Measurements from ENCODE around the gene STX11.

The STX11 gene

DNA sequence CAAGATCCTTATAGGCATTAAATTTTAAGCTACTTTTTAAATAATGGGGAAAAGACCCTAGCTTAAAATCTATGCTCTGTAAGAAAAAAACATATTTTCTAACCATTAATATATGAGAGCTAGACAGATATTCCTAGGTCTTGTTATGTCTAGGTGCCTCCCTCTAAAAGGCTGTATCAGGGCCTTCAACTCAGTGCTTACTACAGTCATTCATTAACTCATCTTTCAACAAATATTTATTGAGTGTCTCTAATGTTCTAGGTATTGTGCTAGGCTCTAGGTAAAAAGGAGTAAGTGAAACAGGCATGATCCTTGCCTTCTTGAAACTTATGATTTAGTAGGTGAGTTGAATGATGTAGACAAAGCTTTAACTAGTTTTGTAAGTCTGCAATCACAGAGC is 6.4 kb upstream of the STX11 start:
- no peak for DNase-seq

DNA sequence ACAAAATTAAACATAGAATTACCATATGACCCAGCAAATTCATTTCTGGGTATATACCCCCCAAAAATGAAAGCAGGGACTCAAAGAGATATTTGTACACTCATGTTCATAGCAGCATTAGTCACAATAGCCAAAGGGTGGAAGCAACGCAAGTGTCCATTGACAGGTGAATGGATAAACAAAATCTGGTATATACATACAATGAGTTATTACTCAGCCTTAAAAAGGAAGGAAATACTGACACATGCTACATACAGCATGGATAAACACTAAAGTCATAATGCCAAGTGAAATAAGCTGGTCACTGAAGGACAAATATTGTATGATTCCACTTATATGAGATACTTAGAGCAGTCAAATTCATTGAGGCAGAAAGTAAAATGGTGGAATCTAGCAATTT is 5.3 kb upstream of the STX11 start:
- no peak for DNase-seq

DNA sequence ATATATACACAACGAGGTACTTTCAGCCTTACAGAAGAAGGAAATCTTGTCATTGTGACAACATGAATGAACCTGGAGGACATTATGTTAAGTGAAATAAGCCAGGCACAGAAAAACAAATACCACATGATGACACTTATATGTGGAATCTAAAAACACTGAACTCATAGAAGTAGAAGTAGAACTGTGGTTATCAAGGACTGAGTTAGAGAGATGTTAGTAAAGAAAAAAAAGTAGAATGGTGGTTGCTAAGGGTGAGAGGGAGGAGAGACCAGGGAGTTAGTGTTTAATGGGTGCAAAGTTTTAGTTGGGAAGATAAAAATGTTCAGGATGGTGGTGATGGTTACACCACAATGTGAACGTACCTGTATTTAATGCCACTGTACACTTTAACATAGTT is 4.8 kb upstream of the STX11 start:
- DNase-seq: no peak

DNA sequence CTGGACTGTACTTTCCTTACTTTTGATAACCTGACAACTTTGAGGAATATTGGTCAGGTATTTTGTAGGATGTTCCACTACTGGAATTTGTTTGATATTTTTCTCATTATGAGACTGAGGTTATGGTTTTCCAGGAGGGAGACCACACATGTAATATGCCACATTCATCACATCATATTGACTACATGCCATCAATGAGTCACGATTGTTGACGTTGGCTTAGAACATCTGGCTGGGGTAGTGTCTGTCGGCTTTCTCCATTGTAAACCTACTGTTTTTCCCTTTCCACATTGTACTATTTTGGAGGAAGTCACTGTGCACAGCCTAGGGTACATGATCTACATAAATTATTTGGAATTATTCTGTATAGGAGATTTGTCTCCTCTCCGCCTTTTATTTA is 1.4 kb upstream of the STX11 start:
- no peak for DNase-seq

DNA sequence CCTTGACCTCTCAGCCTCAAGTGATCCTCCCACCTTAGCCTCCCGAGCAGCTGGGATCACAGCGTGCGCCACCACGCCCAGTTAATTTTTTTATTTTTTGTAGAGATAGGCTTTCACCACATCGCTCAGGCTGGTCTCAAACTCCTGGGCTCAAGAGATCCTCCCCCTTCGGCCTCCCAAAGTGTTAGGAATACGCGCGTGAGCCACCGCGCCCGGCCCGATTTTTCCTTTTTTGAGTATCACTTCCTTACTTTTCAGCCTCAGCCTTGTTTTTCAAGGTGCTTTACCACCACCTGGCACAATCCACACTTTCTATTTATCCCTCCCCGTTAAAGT is 791 bp upstream of the STX11 start:
- DNase-seq: no peak

DNA sequence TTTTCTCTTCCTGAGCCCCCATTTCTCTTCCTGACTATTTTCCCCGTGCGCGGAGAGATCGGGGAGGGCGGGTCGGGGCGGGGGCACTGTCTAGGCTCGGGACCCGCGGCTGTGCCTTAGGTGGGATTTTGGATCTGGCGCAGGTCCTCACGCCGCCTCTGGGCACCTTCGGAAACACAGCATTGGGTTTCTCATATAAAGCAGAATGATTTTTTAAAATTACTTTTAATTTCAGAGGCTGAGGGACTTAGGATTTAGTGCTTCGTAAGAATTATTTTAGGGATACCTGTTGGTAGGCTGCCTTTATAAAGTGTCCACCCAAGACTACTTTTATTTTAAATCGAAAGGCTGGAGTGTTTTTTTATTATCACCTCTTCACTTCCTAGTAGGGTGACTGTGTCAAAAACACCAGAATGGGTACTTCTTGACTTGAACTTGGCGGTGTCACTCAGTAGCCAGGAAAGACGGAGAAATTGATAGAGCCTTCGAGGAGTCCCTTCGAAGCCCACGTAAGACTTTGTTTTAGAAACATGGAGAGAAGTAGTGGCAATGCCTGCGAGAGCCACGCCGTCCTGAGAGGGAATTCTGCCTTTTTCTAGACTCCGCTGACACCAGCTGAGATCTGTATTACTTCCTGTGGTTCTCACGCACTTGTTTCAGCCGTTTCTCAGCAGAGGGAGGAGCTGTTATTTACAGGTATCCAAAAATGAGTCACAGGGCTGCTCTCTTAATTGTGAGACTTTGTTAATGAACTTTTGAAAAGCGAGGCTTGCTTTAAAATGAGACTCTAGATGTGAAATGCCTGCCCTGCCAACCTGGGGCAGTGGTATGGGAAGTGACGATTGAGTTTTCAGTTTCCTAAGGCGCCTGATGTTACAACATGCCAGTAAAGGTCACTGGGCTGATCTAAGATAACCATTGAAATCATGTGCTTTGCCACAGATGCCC is 667 bp downstream of the STX11 start:
- no peak for DNase-seq

DNA sequence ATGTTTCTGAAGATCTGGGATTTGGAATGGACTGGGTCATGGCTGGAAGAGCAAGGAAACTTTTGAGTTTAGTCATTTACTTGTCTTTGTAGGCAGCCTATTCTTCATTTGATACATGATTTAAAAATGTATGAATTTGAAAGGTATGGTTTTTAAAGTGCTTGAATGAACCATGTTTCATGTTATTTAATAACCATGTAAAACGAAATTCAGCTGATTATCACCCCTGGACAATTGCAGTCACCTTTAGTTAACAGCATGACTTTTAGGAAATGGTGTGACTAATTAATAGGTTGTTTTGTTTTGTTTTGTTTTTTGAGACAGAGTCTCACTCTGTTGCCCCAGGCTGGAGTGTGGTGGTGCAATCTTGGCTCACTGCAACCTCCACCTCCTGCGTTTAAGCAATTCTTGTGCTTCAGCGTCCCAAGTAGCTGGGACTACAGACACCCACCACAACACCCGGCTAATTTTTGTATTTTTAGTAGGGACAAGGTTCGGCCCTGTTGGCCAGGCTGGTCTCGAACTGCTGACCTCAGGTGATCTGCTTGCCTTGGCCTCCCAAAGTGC is 2.1 kb downstream of the STX11 start:
- no peak for DNase-seq

DNA sequence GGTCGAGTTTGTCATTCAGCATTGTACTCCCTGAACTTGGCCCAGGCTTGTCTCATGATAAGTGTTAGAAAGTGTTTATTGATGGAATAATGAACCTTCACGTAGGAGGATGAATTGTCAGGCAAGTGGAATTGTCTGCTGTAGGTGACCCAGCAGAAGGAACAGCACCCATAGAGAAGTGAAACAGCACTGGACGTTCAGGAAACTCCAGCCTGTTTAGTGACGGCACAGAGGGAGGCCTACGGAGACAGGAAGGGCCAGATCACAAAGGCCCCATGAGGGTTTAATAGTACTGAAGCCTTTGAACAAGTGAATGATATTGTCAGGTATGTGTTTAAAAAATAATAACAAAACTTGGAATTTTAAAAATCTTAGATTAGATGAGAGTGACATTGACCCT is 2.9 kb downstream of the STX11 start:
- DNase-seq: peak; percentile 9

DNA sequence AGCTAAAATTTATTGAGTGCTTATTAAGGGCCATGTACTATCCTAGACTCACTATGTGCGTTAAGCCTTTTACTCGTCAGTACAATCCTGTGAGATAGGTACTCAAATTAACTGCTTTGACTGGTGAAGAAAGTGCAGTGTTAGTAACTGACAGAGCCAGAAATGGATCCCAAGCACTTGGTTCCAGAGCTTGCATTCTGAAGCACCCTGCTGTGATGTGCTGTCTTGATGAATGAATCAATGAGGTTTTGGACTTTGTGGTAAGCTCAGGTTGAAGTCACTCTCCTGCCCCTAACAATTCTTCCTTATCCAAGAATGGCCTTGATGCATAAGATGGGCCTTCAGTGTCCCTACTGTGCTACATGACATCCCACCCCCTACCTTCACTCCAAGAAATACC is 3.7 kb downstream of the STX11 start:
- DNase-seq: no peak

DNA sequence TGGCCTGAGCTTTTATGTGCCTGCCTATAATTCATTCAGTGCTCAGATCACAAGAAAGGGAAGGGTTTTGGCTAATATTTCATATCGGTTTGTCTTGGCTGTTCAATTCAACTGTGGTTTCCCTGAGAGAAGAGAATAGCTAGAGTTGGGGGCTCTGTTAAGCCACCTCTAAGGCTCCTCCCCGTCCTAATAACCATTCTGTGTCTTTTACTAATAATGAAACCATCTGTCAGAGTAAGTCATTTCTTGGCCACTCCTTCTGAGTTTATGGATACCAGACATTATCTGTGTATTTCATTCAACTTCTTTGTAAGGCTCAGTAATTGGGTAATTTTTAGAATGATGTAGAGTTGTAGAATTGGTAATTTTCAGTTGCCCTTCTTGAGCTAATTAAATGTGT is 5.2 kb downstream of the STX11 start:
- no peak for DNase-seq

DNA sequence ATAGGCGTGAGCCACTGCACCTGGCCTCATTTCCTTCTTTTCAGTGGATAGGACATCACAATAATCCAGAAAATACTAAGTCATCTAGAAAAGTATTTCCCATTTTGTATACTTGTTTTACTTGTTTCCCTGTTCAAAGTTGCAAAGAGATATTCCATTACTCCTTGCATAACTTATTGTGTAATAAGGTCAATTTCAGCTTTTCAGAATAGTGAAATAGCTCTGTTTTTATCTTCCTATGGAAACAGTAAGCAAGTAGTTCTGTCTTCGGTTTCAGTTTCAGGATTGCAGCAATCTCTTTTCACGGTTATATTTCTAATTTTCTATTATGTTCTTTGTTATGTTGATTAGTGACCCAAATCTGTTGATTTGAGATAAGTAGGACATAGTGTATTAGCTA is 6.0 kb downstream of the STX11 start:
- DNase-seq: no peak

DNA sequence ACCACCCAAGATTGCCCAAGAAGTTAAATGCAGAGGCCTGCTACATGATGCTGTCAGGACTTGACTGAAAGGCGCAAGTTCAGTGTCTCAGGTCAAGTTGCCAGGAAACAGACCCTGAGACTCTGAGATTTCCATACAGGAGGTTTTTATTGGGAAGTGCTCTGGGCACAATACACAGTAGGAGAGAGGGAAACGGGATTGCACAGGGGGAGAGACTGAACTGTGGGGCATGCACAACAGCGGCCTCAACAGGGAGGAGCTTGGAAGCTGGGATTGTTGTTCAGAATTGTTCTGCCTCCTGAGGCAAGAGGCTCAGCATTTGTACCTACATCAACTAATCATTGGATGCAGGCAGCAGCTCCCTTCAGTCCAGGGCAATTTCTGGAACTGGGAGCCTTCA is 6.7 kb downstream of the STX11 start:
- no peak for DNase-seq

DNA sequence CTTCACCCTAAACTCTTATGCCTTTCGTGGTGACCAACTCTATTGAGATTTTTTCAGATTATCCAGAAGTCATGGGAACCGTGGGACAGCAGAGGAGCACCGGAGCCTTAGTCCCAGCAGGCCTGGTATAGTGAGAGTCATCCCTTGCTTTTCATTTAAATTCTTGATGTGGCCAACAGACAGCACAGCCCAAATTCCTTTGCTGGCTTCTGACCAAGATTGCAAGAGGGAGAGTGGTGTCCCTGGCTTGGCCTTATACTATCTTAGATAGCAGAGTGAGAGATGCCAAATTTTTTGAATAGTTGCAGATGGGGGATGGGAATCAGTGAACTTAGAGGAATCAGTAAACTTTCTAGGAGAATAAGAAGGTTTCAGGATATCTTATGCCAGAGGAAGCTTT is 7.8 kb downstream of the STX11 start:
- no peak for DNase-seq

DNA sequence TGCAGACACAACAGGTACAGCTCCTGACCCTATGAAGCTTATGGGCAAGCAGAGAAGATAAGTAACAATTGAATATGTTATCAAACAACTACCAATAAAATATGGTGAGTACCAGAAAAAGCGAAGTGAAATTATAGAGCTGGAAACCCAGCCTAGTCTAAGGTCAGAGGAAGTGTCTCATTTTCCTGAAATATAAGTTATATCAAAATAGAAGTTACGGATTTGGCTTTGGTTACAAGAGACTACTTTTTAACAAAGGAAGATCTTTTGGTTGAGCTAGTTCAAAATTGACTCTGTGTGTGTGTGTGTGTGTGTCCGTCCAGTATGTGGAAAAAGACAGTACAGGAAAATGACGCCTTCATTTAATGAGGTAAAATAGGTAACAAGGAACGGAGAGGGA is 8.9 kb downstream of the STX11 start:
- DNase-seq: no peak

DNA sequence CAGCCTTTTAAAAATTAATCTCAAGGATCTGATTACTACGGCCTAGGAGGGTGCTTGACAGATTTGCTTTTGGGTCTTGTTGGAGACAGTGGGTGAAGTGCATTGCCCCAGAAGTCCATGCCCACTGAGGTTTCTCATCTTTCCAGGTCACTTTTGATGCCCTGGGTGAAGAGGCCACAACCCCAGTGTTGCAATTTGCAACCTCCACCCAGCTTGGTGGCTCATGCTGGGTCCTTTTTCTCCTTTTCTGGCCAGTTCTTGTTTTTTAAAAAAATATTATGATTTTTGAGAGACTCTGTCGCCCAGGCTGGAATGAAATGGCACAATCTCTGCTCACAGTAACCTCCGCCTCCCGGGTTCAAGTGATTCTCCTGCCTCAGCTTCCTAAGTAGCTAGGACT is 9.4 kb downstream of the STX11 start:
- no peak for DNase-seq

DNA sequence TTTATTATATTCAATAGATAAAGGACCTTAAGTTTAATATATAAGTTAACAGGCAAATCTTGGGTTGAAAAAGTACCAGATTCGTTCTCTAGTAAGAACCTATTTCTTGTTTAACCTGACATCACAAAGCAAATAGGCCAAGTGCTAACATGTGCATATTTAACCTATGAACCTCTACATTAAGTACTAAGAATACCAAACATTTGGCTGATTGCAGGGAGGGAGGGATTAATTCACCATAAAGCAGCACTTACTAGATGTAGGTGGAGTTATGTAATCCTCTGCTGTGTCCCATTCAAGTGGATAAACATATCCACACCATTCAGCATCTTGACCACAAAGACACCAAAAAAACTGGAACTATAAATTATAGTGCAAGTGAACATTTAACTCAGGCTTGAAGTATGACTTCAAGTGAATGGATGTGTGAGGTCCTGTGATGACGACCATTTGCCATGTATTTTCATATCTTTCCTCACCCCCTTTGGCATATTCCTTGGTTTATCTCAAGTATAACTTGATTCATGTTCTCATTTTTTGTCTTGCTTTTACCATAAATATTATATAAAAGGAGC is 10.2 kb downstream of the STX11 start:
- DNase-seq: no peak

DNA sequence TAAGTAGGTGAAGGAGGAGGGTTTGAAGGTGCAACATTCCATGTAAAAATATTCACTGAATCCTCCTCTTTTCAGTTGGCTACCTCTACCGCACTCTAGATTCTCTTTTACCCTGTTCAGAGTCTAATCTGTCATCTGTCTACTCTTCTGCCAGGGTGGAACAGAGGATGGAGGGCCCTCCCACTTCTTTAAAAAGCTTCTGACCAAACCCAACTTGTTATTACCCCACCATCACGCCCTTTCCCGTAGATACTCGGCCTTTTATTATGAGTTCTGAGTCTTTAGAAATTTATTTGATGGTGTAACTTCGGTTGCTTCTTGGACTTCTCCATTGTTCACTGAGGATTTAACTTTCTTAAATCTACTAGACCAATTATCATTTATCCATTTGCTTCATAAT is 11.7 kb downstream of the STX11 start:
- no peak for DNase-seq

DNA sequence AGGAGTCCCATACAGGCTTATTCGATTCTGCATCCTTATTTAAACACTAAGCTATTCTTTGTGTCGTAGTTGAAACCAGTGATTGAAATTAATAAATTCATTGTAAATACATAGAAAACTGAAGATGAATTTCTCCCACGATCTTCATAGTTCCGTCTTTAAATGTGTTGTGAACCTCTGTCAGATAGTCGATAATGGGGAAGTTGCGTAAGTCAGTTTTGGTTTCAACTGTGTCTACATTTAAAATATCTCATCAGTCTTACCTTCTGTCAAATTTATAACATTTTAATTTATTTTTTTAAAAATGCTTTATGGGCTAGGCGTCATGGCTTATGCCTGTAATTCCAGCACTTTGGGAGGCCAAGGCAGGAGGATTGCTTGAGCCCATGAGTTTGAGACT is 12.7 kb downstream of the STX11 start:
- DNase-seq: no peak

DNA sequence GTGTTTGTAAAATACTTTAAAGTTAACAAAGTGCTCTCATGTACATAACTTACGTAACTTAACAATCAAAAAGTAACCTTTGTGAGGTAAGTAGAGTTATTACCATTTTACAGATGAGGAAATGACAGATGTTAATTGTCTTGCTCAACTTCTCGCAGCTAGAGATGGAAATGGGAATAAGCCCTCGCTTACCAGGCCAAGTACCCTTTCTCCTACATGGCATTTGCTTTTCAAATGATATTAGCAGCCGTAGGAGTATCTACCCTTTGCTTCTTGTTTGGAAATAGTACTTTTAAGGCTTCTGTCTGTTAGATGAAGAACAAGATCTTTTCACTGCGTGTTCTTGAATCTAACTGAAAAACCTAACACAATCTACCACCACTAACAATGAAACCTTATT is 15.5 kb downstream of the STX11 start:
- DNase-seq: no peak

DNA sequence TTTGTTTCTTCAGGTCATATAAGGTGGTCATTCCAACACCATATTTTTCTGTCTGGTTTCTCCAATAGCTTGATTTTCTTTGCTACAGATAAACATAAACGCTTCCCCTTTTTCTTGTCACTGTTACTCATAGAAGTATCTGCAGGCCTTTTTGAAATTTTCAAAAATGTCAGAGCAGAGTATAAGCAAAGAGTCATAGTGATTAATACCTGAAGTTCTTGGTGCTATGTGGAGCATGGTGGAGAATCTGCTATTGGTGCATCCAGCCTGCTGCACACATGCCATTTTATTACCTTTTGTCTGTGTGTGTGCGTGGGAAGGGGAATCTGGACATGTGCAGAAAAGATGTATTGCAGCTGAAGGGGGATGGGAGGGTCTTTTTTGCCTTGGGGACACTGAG is 19.7 kb downstream of the STX11 start:
- DNase-seq: no peak

DNA sequence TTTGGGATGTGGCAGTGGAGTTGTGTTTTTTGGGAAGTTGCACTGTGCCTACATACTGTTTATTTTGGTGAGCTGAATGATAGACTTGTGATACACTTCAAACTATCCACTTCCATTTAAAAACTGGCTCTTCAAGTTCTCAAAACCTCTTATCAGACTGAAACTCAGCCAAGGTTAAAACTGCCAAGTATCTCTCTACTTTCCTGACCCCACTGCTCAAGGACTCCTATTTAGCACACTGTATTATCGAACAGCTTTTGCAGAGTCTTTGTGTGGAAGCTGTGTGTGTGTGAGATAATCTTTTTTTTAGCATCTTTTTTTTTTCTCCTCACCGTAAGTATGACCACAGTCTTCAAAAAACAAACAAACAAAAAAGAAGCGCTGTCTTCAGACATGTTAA is 21.1 kb downstream of the STX11 start:
- no peak for DNase-seq

DNA sequence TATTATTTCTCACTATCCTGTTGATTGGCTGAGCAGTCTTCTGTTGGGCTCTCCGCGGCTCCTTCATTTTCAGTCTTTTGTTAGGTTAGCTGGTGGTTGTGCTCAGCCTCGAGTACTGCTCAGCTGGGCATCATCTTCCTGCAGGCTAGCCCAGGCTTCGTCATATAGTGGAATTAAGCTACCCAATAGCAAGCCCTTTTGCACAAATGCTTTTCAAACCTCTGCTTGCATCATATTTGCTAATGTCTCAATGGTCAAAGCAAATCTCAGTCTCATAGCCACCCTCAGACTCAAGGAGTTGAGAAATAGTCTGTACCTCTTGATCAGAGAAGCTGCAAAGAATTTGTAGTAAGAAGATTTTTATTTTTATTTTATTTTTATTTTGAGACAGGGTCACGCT is 23.7 kb downstream of the STX11 start:
- DNase-seq: no peak

DNA sequence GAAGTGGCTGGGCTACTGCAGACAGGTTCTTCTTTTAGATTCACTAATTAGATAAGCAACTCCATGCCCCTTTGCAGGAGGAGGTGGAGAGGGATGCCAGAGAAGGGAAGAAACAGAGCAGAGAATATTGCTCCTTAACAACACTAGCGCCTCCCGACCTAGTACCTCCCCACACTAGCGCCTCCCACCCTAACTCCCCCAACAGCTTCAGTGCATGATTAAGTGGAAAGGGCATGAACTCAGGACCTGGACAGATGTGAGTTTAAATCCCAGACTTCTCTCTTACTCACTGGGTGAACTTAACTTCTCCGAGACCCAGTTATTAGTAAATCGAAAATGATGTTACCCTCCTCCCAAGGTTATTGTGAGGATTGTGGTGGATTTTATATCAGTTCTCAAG is 25.7 kb downstream of the STX11 start:
- no peak for DNase-seq

DNA sequence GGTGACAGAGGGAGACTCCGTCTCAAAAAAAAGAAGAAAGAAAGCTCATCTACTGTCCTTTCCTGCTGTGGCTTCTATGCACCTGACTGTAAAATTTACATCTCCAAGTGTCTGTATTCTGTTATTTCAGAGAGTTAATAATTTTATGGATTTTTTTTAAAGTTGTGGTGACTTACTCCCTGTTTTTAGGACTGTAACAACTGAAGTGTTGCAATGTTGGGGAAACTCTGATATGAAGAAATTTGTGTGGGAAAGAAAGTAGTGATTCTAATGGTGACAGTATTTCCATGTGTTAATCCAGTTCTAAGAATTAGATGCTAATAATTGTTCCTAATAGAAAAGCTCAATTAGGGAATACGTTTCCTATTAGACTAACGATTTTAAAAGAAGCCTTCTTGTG is 27.4 kb downstream of the STX11 start:
- DNase-seq: no peak

DNA sequence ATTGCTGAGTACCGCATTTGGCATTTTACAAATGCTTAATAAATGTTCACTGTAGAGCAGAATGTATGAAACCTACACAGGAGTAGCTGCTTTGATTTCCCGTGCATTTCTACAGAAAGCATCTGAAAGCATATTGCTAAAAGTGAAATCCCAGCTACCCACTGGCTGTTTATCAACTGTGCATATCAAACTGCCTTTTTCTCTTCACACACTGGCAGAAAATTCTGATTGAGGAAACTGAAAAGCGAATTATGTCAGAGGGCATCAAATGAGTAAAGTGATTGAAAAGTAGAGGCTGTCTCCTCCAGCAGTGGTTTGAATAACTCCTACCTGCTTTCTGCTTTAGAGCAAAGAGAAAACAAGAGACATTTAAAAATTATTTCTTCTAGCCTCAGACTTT is 28.0 kb downstream of the STX11 start:
- DNase-seq: no peak
